Placental pericyte (primary cell): ENCODE measurements around the gene E2F6. TPM values are rescaled to one million over a fixed set of nuclear protein-coding genes. Genes with fewer than 3 reads are reported as not detected.

ENCODE experiments used
- total RNA-seq: library from RNA; depleted of rRNA; stranded (reverse); fragments of >200 nt; gene quantifications from 2 replicates; pipeline ENCODE4 v1.2.3, GENCODE V29; 2012

The E2F6 gene, protein sequence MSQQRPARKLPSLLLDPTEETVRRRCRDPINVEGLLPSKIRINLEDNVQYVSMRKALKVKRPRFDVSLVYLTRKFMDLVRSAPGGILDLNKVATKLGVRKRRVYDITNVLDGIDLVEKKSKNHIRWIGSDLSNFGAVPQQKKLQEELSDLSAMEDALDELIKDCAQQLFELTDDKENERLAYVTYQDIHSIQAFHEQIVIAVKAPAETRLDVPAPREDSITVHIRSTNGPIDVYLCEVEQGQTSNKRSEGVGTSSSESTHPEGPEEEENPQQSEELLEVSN
- 14.3 and 15.3 TPM in 2 replicates for total RNA-seq

DNA sequence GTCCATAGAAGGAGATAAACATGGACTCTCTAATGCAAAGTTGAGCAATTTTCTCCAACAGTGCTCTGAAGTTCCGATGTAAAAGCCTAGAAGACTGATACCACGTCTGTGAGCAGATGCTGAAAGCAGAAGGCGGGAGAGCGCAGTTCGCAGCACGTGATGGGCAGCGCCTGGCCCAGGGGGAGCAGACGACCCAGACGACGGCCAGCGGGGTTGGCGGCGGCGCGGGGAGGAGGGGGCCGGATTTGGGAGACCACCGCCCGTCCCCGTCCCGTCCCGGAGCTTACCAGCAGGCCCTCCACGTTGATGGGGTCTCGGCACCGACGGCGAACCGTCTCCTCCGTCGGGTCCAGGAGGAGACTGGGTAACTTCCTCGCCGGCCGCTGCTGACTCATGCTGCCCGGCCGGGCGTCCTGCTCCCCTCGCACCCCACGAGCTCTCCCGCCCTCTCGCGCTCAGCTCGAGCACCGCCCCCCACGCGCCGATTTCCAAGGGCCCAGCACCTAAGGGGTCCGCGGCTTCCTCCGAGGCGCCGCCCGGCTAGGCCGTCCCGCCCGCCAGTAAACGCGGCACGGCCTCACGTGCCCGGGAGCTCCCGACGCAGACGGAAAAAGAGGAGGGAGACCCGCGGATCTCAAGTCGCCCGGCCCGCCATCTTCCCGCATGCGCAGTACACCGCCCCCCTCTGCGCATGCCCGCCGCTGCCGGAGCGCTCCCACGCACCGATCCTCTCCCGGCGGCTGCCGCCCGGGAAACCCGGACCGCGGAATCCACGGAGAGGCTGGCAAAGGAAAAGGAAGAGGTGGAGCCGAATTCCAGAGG, at the start of gene E2F6:
Gene E2F6 (minus strand): TSS at position 677 of the 822 bp plus-strand sequence. CDS start 282 bp downstream, at position 395.

Other genes starting within 250 kb of the E2F6 start
- gene ROCK2, start 121.5 kb downstream of the E2F6 start, total RNA-seq = 47.5 and 52.7 TPM in 2 replicates
- 0.29 and 0.44 TPM in 2 replicates for gene GREB1, start 67.9 kb upstream of the E2F6 start, total RNA-seq
- gene NTSR2, start 204.0 kb upstream of the E2F6 start, total RNA-seq = not detected in 2 replicates